Testis (tissue), 2 donors: ENCODE data around the gene CRY1.

Experiments used
- POLR2A ChIP-seq: fragments of 450-650 bp; IDR thresholded peaks from one replicate; pipeline ENCODE4 v1.6.1; 2017; ENCODE audit warnings: antibody characterized with exemption, mild to moderate bottlenecking, moderate library complexity
- TF ChIP-seq, protein P1 (sequence below), 3 experiments: fragments of 450-650 bp in 2 of 3; fragments of 200-600 bp in 1 of 3; sonication (generic) in 1 of 3; IDR thresholded peaks; one replicate each; pipeline ENCODE4 v1.5.1; 2016 to 2019; ENCODE audit warnings: antibody characterized with exemption in 3 of 3, mild to moderate bottlenecking in 2 of 3, moderate library complexity in 1 of 3

DNA sequence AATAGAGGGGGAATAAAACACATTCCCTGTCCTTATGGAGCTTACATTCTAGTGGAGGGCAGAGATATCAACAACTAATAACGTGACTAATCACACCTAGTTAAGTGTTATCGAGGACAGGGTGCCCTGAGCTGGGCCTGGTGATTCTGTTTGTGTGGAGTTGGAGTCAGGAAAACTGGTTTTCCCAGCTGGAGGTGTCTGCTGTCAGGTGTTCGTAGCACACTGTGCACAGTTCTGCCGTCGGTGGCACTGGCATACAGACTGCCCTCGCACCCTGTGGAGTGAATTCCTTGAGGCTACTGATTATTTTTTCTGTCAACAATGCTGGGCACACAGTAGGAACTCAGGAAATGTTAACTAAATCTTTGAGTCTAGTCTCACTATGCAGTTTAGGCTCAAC, 105.5 kb downstream of the CRY1 start:
- TF ChIP-seq POLR2A = no peak
- TF ChIP-seq, protein P1, sequence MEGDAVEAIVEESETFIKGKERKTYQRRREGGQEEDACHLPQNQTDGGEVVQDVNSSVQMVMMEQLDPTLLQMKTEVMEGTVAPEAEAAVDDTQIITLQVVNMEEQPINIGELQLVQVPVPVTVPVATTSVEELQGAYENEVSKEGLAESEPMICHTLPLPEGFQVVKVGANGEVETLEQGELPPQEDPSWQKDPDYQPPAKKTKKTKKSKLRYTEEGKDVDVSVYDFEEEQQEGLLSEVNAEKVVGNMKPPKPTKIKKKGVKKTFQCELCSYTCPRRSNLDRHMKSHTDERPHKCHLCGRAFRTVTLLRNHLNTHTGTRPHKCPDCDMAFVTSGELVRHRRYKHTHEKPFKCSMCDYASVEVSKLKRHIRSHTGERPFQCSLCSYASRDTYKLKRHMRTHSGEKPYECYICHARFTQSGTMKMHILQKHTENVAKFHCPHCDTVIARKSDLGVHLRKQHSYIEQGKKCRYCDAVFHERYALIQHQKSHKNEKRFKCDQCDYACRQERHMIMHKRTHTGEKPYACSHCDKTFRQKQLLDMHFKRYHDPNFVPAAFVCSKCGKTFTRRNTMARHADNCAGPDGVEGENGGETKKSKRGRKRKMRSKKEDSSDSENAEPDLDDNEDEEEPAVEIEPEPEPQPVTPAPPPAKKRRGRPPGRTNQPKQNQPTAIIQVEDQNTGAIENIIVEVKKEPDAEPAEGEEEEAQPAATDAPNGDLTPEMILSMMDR (IDR thresholded peaks at IDR 0.05) = no peak
